Measurements from ENCODE around the gene VPS54.

Gene VPS54

DNA sequence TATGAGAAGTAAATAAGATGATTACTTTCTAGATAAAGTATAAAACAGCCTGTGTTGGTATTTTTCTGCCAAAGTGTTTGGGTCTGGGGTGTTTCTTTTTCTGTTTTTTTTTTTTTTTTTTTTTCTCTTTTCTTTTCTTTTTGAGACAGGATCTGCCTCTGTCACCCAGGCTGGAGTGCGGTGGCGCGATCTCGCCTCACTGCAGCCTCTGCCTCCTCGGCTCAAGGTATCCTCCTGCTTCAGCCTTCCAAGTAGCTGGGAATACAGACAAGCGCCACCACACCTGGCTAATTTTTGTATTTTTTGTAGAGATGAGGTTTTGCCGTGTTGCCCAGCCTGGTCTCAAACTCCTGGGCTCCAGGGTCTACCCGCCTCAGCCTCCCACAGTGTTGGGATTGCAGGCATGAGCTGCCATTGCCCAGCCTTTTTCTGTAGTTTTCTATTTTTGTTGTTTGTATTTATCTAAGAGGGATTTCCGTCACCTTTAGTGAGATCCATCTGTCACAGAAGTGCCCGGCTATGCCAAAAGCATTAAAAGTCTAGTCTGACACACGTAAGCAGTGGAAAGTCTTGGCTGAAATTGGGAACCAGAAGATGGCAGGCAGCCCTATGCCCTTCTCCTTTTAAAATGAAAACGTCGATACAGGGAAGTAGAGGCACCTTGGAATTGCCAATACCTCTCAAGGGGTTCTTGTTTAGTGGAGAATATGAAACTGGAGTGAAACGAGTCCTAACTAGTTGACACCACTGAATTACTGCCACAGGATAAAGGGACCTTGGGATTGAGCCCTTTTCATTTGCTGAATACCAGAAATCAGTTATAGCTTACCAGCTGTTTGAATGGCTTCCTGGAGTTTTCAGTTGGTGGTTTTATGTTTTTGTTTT lies 163.6 kb downstream of the VPS54 start:
- TF ChIP-seq TAF1 (IDR thresholded peaks at IDR 0.05; ENCODE audit: borderline replicate concordance, insufficient read depth, low read length): no peak
- TF ChIP-seq, protein P1, sequence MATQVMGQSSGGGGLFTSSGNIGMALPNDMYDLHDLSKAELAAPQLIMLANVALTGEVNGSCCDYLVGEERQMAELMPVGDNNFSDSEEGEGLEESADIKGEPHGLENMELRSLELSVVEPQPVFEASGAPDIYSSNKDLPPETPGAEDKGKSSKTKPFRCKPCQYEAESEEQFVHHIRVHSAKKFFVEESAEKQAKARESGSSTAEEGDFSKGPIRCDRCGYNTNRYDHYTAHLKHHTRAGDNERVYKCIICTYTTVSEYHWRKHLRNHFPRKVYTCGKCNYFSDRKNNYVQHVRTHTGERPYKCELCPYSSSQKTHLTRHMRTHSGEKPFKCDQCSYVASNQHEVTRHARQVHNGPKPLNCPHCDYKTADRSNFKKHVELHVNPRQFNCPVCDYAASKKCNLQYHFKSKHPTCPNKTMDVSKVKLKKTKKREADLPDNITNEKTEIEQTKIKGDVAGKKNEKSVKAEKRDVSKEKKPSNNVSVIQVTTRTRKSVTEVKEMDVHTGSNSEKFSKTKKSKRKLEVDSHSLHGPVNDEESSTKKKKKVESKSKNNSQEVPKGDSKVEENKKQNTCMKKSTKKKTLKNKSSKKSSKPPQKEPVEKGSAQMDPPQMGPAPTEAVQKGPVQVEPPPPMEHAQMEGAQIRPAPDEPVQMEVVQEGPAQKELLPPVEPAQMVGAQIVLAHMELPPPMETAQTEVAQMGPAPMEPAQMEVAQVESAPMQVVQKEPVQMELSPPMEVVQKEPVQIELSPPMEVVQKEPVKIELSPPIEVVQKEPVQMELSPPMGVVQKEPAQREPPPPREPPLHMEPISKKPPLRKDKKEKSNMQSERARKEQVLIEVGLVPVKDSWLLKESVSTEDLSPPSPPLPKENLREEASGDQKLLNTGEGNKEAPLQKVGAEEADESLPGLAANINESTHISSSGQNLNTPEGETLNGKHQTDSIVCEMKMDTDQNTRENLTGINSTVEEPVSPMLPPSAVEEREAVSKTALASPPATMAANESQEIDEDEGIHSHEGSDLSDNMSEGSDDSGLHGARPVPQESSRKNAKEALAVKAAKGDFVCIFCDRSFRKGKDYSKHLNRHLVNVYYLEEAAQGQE (IDR thresholded peaks at IDR 0.05; ENCODE audit: insufficient read depth in 1 of 2, low read depth in 2 of 2, low read length in 2 of 2): no peak
- TF ChIP-seq FOXP2 (optimal IDR thresholded peaks at IDR 0.05; ENCODE audit: borderline replicate concordance, extremely low read depth, extremely low read length, insufficient read depth): no peak
- no peak for TF ChIP-seq POLR2AphosphoS5 (IDR thresholded peaks at IDR 0.05; ENCODE audit: low read depth, low read length)
- no peak for TF ChIP-seq SIN3A (IDR thresholded peaks at IDR 0.05; ENCODE audit: borderline replicate concordance, insufficient read depth, low read length)

DNA sequence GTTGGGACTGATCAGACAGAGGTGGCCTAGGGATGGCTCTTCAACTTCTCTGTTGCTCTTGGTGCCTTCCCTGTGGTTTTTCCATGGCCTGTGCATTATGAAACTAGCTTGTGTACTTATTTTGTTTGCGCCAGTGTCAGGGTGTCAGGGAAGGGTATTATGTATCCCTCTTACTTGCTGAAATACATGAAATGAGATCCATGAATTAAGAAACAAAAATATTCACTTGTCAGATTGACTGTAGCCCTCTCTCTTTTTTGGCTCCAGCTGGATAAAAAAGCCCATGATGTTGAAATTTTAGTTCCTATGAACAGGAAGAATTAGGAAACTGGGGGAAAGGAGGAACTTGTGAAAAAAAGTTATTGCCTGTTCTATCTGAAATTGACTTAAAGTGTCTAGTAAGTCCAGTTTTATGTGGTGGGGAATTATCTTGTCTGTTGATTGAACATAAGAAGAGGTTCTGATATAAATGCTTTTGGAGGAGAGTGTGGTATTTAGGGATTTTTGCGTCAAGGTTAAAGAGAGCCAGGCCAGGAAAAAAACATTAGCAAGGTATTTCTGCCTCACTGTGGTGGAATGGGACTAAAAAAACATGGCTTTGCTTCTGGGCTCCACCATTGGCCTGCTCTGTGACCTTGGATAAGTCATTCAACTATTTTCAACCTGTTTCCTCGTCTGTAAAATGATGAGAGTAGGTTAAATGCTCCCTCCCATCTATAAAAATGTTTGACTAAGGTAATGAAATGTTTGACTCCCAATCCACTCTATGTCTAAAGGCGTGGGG lies 165.5 kb downstream of the VPS54 start:
- TF ChIP-seq TAF1 (IDR thresholded peaks at IDR 0.05; ENCODE audit: borderline replicate concordance, insufficient read depth, low read length): no peak
- no peak for TF ChIP-seq FOXP2 (optimal IDR thresholded peaks at IDR 0.05; ENCODE audit: borderline replicate concordance, extremely low read depth, extremely low read length, insufficient read depth)
- TF ChIP-seq, protein P1 (IDR thresholded peaks at IDR 0.05; ENCODE audit: insufficient read depth in 1 of 2, low read depth in 2 of 2, low read length in 2 of 2): no peak
- no peak for TF ChIP-seq POLR2AphosphoS5 (IDR thresholded peaks at IDR 0.05; ENCODE audit: low read depth, low read length)
- TF ChIP-seq SIN3A (IDR thresholded peaks at IDR 0.05; ENCODE audit: borderline replicate concordance, insufficient read depth, low read length): no peak

DNA sequence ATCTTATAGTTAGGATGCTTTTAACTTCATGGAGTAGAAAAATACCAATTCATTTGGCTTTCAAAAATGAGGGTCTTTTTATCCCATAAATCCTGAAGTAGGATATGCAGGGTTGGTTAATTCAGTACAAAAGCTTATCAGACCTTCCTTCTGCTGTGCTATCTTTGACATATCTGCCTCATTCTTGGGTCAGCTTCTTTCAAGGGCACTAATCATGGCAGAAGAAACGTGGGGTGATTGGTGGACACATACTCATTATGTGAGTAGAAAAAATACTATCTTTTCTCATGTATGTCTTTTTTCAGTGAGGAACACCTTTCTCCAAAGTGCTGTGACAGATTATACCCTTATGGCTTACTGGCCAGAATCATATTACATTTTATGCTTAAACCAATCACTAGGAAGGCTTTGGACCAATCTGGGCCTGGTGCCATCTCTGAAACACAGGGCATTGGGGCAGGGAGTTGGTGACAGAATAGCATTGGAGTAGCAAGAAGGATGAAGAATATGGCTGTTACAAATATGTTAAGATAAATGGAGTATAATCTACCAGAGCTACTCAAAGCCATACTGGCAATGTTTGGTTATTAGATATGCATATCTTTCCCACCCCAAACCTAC lies 167.4 kb downstream of the VPS54 start:
- TF ChIP-seq, protein P1 (IDR thresholded peaks at IDR 0.05; ENCODE audit: insufficient read depth in 1 of 2, low read depth in 2 of 2, low read length in 2 of 2): no peak
- TF ChIP-seq POLR2AphosphoS5 (IDR thresholded peaks at IDR 0.05; ENCODE audit: low read depth, low read length): no peak
- no peak for TF ChIP-seq TAF1 (IDR thresholded peaks at IDR 0.05; ENCODE audit: borderline replicate concordance, insufficient read depth, low read length)
- no peak for TF ChIP-seq SIN3A (IDR thresholded peaks at IDR 0.05; ENCODE audit: borderline replicate concordance, insufficient read depth, low read length)
- TF ChIP-seq FOXP2 (optimal IDR thresholded peaks at IDR 0.05; ENCODE audit: borderline replicate concordance, extremely low read depth, extremely low read length, insufficient read depth): no peak

DNA sequence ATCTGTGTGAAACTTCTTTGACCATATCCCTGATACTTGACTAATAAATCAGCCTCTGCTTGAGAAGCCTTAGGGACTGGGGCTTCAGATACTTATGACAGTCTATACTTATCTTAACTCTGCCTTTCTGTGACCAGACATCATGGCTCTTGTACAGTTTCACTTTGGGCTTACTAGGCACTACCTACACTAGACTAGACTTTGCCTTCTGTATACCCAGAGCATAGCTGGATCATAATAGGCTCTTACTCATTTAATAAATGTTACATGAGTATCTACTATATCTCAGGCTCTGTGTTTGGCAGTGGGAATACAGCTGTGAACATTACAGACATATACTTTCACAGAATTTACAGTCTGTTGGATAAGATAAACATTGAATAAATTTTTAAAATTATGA lies 168.6 kb downstream of the VPS54 start:
- TF ChIP-seq TAF1 (IDR thresholded peaks at IDR 0.05; ENCODE audit: borderline replicate concordance, insufficient read depth, low read length) (no peak), FOXP2 (optimal IDR thresholded peaks at IDR 0.05; ENCODE audit: borderline replicate concordance, extremely low read depth, extremely low read length, insufficient read depth) (no peak), POLR2AphosphoS5 (IDR thresholded peaks at IDR 0.05; ENCODE audit: low read depth, low read length) (no peak)
- TF ChIP-seq, protein P1 (IDR thresholded peaks at IDR 0.05; ENCODE audit: insufficient read depth in 1 of 2, low read depth in 2 of 2, low read length in 2 of 2): no peak
